ENCODE measurements around the gene USP22. TPM values are rescaled to one million over a fixed set of nuclear protein-coding genes. Genes with fewer than 3 reads are reported as not detected.

USP22 gene
- total RNA-seq, 1 experiment from 2014 or later: 150 TPM

DNA sequence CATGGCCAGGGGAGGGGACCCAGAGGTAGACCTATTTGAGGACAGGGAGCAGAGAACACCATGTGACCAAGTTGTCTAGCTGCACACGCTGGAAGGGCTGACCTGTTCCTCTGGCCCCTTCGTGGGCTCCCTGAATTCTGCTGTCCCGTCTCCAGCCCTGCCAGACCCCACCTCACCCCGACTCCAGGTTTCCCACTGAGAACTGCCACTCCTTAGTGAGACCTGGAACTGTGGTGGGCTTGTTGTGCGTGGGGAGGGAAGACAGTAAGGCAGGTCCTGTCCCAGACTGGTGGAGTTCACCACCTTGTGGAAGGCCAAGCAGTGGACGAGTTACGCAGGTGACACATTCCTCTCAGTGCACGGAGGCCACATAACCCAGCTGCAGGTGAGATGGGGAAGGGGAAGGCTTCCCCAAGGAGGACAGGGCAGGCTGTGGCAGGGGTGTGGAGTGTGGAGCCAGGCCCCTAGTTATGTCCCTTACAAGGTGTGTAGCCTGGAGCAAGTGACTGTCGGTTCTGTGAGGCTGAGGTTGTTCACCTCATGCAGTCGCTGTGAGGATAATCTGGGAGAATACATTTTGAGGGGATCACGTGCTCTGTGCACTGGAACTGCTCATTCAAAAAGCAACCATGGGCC is 54.7 kb downstream of the USP22 start:
- Mint-ChIP-seq H3K9me3 (ENCODE audit: low read depth, unreplicated experiment) (no peaks in the 10 kb centered on the region), H3K4me1 (ENCODE audit: low read depth, unreplicated experiment) (no peaks in the 10 kb centered on the region), H3K36me3 (ENCODE audit: insufficient read depth, unreplicated experiment) (no peaks in the 10 kb centered on the region), H3K27ac (ENCODE audit: unreplicated experiment) (no peak overlapping the region), H3K27me3 (ENCODE audit: unreplicated experiment) (peaks cover 27% of the 10 kb centered on the region), H3K4me3 (ENCODE audit: low read depth, unreplicated experiment) (no peak overlapping the region)
- no peak for DNase-seq
- BruUV-seq (replicated peaks): no TSS peak
- intact Hi-C loops (cut with micrococcal nuclease; ENCODE audit: unreplicated experiment): no loop called here
- CTCF ChIA-PET: interaction anchor here (0.7 kb wide), 1 partner anchor 61 kb away, joined by 3 read pairs; no protein-coding TSS in a partner anchor
- TF ChIP-seq, protein P1, sequence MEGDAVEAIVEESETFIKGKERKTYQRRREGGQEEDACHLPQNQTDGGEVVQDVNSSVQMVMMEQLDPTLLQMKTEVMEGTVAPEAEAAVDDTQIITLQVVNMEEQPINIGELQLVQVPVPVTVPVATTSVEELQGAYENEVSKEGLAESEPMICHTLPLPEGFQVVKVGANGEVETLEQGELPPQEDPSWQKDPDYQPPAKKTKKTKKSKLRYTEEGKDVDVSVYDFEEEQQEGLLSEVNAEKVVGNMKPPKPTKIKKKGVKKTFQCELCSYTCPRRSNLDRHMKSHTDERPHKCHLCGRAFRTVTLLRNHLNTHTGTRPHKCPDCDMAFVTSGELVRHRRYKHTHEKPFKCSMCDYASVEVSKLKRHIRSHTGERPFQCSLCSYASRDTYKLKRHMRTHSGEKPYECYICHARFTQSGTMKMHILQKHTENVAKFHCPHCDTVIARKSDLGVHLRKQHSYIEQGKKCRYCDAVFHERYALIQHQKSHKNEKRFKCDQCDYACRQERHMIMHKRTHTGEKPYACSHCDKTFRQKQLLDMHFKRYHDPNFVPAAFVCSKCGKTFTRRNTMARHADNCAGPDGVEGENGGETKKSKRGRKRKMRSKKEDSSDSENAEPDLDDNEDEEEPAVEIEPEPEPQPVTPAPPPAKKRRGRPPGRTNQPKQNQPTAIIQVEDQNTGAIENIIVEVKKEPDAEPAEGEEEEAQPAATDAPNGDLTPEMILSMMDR (IDR thresholded peaks at IDR 0.05; ENCODE audit: unreplicated experiment): no peak

GRCh38 chr17:20987511-20987910 is 55.3 kb downstream of the USP22 start:
- no TSS peak for BruUV-seq (replicated peaks)

DNA sequence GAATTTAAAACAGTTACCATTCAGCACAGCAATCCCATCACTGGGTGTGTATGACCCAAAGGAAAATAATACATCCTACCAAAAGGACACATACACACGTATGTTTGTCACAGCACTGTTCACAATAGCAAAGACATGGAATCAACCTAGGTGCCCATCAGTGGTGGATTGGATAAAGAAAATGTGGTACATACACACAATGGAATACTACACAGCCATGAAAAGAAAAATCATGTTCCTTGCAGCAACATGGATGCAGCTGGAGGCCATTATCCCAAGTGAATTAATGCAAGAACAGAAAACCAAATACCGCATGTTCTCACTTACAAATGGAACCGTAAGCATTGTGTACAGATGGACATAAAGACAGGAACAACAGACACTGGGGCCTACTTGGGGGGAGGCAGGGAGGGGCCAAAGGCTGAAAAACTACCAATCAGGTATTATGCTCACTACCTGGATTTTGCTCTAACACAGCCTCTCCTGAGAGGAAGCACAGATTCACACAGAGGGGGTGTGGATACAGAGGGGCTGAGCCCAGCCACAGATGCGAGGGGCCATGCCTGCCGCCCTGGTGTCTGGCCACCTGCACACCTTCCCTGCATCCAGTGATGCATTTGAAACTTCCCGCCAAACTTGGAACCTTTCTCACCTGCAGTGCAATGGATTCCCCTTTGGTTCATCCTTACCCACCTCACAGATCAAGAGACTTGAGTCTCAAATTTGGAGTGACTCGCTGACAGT is 55.9 kb downstream of the USP22 start:
- H3K4me1 Mint-ChIP-seq (ENCODE audit: low read depth, unreplicated experiment): no peaks in the 10 kb centered on the region
- H3K27ac Mint-ChIP-seq (ENCODE audit: unreplicated experiment): no peak overlapping the region
- intact Hi-C loops (cut with micrococcal nuclease; ENCODE audit: unreplicated experiment): no loop called here
- H3K9me3 Mint-ChIP-seq (ENCODE audit: low read depth, unreplicated experiment): no peaks in the 10 kb centered on the region
- CTCF ChIA-PET: interaction anchor here (0.7 kb wide), 1 partner anchor 62 kb away, joined by 3 read pairs; no protein-coding TSS in a partner anchor
- no peak for DNase-seq
- no TSS peak for BruUV-seq (replicated peaks)
- TF ChIP-seq, protein P1 (IDR thresholded peaks at IDR 0.05; ENCODE audit: unreplicated experiment): no peak
- H3K36me3 Mint-ChIP-seq (ENCODE audit: insufficient read depth, unreplicated experiment): no peaks in the 10 kb centered on the region
- H3K27me3 Mint-ChIP-seq (ENCODE audit: unreplicated experiment): peaks cover 33% of the 10 kb centered on the region
- H3K4me3 Mint-ChIP-seq (ENCODE audit: low read depth, unreplicated experiment): no peak overlapping the region

More at GRCh38 chr17:20987511-20987910, 55.3 kb downstream of the USP22 start:
- no peaks in the 10 kb centered on the region for H3K9me3 Mint-ChIP-seq (ENCODE audit: low read depth, unreplicated experiment)
- H3K27me3 Mint-ChIP-seq (ENCODE audit: unreplicated experiment): peaks cover 27% of the 10 kb centered on the region
- no peak overlapping the region for H3K4me3 Mint-ChIP-seq (ENCODE audit: low read depth, unreplicated experiment)
- TF ChIP-seq, protein P1 (IDR thresholded peaks at IDR 0.05; ENCODE audit: unreplicated experiment): no peak
- no peaks in the 10 kb centered on the region for H3K36me3 Mint-ChIP-seq (ENCODE audit: insufficient read depth, unreplicated experiment)
- no peak for DNase-seq
- CTCF ChIA-PET: interaction anchor here (0.7 kb wide), 1 partner anchor 62 kb away, joined by 3 read pairs; no protein-coding TSS in a partner anchor
- intact Hi-C loops (cut with micrococcal nuclease; ENCODE audit: unreplicated experiment): no loop called here
- no peaks in the 10 kb centered on the region for H3K4me1 Mint-ChIP-seq (ENCODE audit: low read depth, unreplicated experiment)
- no peak overlapping the region for H3K27ac Mint-ChIP-seq (ENCODE audit: unreplicated experiment)

GRCh38 chr17:20983359-20983637 is 59.5 kb downstream of the USP22 start:
- TF ChIP-seq, protein P1 (IDR thresholded peaks at IDR 0.05; ENCODE audit: unreplicated experiment): no peak
- H3K9me3 Mint-ChIP-seq (ENCODE audit: low read depth, unreplicated experiment): no peaks in the 10 kb centered on the region
- CTCF ChIA-PET: no interaction called here
- H3K27ac Mint-ChIP-seq (ENCODE audit: unreplicated experiment): no peak overlapping the region
- H3K27me3 Mint-ChIP-seq (ENCODE audit: unreplicated experiment): peaks cover 42% of the 10 kb centered on the region
- no peak for DNase-seq
- no peaks in the 10 kb centered on the region for H3K4me1 Mint-ChIP-seq (ENCODE audit: low read depth, unreplicated experiment)
- H3K36me3 Mint-ChIP-seq (ENCODE audit: insufficient read depth, unreplicated experiment): no peaks in the 10 kb centered on the region
- intact Hi-C loops (cut with micrococcal nuclease; ENCODE audit: unreplicated experiment): no loop called here
- no peak overlapping the region for H3K4me3 Mint-ChIP-seq (ENCODE audit: low read depth, unreplicated experiment)
- no TSS peak for BruUV-seq (replicated peaks)

Measured in Calu3 (cell line).